HG03521 (cell line): ENCODE results near the gene OTOF.

ENCODE experiments used
- ATAC-seq: cut with Tn5 transposase; IDR thresholded peaks from one replicate; pipeline ENCODE4 v1.9.1; 2021; ENCODE audit warnings: mild to moderate bottlenecking, moderate library complexity; ENCODE audit not compliant: unreplicated experiment

The OTOF gene

GRCh38 chr2:26466662-26467310, 11.1 kb downstream of the OTOF start:
- ATAC-seq, result no peak

- no peak for ATAC-seq
Observed at GRCh38 chr2:26465981-26466471, 11.9 kb downstream of the OTOF start.

- ATAC-seq, result no peak
Observed at GRCh38 chr2:26465266-26465925, 12.5 kb downstream of the OTOF start.

- ATAC-seq, result no peak
Observed at GRCh38 chr2:26464390-26465265, 13.3 kb downstream of the OTOF start.

GRCh38 chr2:26463244-26464192, 14.4 kb downstream of the OTOF start:
- no peak for ATAC-seq

GRCh38 chr2:26462511-26463243, 15.2 kb downstream of the OTOF start:
- no peak for ATAC-seq

GRCh38 chr2:26462100-26462499, 15.8 kb downstream of the OTOF start:
- ATAC-seq, result no peak

- no peak for ATAC-seq
Observed at GRCh38 chr2:26461601-26462023, 16.3 kb downstream of the OTOF start.

GRCh38 chr2:26460613-26461031, 17.3 kb downstream of the OTOF start:
- no peak for ATAC-seq

- ATAC-seq, result no peak
Observed at GRCh38 chr2:26459991-26460612, 17.8 kb downstream of the OTOF start.

- no peak for ATAC-seq
Observed at GRCh38 chr2:26458365-26459042, 19.4 kb downstream of the OTOF start.

- no peak for ATAC-seq
Observed at GRCh38 chr2:26457695-26458364, 20.1 kb downstream of the OTOF start.

GRCh38 chr2:26457251-26457666, 20.7 kb downstream of the OTOF start:
- ATAC-seq, result no peak

- ATAC-seq, result no peak
Observed at GRCh38 chr2:26456440-26457250, 21.3 kb downstream of the OTOF start.

- no peak for ATAC-seq
Observed at GRCh38 chr2:26455670-26456439, 22.1 kb downstream of the OTOF start.

- no peak for ATAC-seq
Observed at GRCh38 chr2:26455037-26455669, 22.8 kb downstream of the OTOF start.
